PFSK-1 (cell line): ENCODE data around the gene ST6GALNAC3.

Source experiments
- FOXP2 ChIP-seq: optimal IDR thresholded peaks from 2 replicates; pipeline ENCODE3; 2011; ENCODE audit warnings: borderline replicate concordance, control low read depth, inconsistent platforms; ENCODE audit not compliant: insufficient read depth; ENCODE audit errors: extremely low read length, extremely low read depth
- POLR2AphosphoS5 ChIP-seq: IDR thresholded peaks from 2 replicates; pipeline ENCODE4 v1.6.1; 2012; ENCODE audit warnings: low read depth, mild to moderate bottlenecking, control low read depth, low read length, moderate library complexity
- REST ChIP-seq, 2 experiments: IDR thresholded peaks; 2 replicates each; pipeline versions ENCODE4 v1.6.1 to v1.8.0; 2011 to 2012; ENCODE audit warnings: low read depth in 2 of 2, low read length in 2 of 2, control low read depth in 1 of 2, inconsistent platforms in 1 of 2, mild to moderate bottlenecking in 1 of 2, moderate library complexity in 1 of 2; ENCODE audit not compliant: insufficient read depth in 1 of 2
- SIN3A ChIP-seq: IDR thresholded peaks from 2 replicates; pipeline ENCODE4 v1.6.1; 2012; ENCODE audit warnings: mild to moderate bottlenecking, low read length, moderate library complexity, borderline replicate concordance; ENCODE audit not compliant: insufficient read depth
- TAF1 ChIP-seq: IDR thresholded peaks from 2 replicates; pipeline ENCODE4 v1.6.1; 2012; ENCODE audit warnings: low read length, control low read depth, borderline replicate concordance; ENCODE audit not compliant: insufficient read depth

ST6GALNAC3 gene

GRCh38 chr1:76426606-76427005 is 352.1 kb downstream of the ST6GALNAC3 start:
- TF ChIP-seq POLR2AphosphoS5 (no peak), FOXP2 (no peak), TAF1 (no peak), SIN3A (no peak), REST (IDR thresholded peaks at IDR 0.05; ENCODE audit: insufficient read depth in 1 of 2, low read depth in 2 of 2, low read length in 2 of 2) (no peak)

GRCh38 chr1:76428028-76428427 is 353.5 kb downstream of the ST6GALNAC3 start:
- TF ChIP-seq REST (IDR thresholded peaks at IDR 0.05; ENCODE audit: insufficient read depth in 1 of 2, low read depth in 2 of 2, low read length in 2 of 2) (no peak), TAF1 (no peak), SIN3A (no peak), POLR2AphosphoS5 (no peak), FOXP2 (no peak)

- no peak for TF ChIP-seq SIN3A
Measured at GRCh38 chr1:76430531-76430930, 356.0 kb downstream of the ST6GALNAC3 start.

GRCh38 chr1:76433526-76433925 is 359.0 kb downstream of the ST6GALNAC3 start:
- no peak for TF ChIP-seq REST (IDR thresholded peaks at IDR 0.05; ENCODE audit: insufficient read depth in 1 of 2, low read depth in 2 of 2, low read length in 2 of 2)
- no peak for TF ChIP-seq POLR2AphosphoS5
- TF ChIP-seq SIN3A, result no peak
- TF ChIP-seq TAF1, result no peak
- no peak for TF ChIP-seq FOXP2

- TF ChIP-seq REST (IDR thresholded peaks at IDR 0.05; ENCODE audit: insufficient read depth in 1 of 2, low read depth in 2 of 2, low read length in 2 of 2) (no peak), TAF1 (no peak)
Measured at GRCh38 chr1:76443217-76443616, 368.7 kb downstream of the ST6GALNAC3 start.

- no peak for TF ChIP-seq REST (IDR thresholded peaks at IDR 0.05; ENCODE audit: insufficient read depth in 1 of 2, low read depth in 2 of 2, low read length in 2 of 2)
- TF ChIP-seq SIN3A, result no peak
- no peak for TF ChIP-seq POLR2AphosphoS5
- no peak for TF ChIP-seq TAF1
- TF ChIP-seq FOXP2, result no peak
Measured at GRCh38 chr1:76444773-76445172, 370.2 kb downstream of the ST6GALNAC3 start.
